HEK293 (cell line): ENCODE results near the gene PRKCD.

ENCODE experiments used
- CTCF ChIA-PET: fragments of 350-600 bp; formaldehyde crosslinking; extraction: SDS; loops from one replicate; lab custom pipeline; 2021; ENCODE audit warnings: antibody characterized with exemption; lab: Yijun Ruan, JAX
- POLR2A ChIA-PET: fragments of 300-600 bp; formaldehyde crosslinking; extraction: SDS; loops from one replicate; lab custom pipeline; 2020; ENCODE audit warnings: antibody characterized with exemption, inconsistent platforms; lab: Yijun Ruan, JAX
- H3K27ac ChIP-seq: fragments of 200-500 bp; sonication (Bioruptor generic); 2 replicates; pipeline ENCODE4 v1.5.1; 2014; ENCODE audit warnings: low read depth, low read length, control low read depth, inconsistent platforms; ENCODE audit errors: extremely low read depth
- H3K36me3 ChIP-seq, 2 experiments: fragments of 200-500 bp in 1 of 2; sonication (Bioruptor generic) in 1 of 2; 1 replicate in 1 of 2; 2 replicates in 1 of 2; pipeline ENCODE4 v1.5.1; 2014 to 2017; ENCODE audit warnings: inconsistent platforms in 2 of 2, low read length in 2 of 2; ENCODE audit not compliant: control insufficient read depth in 2 of 2, insufficient read depth in 1 of 2
- H3K4me1 ChIP-seq: fragments of 200-500 bp; sonication (Bioruptor generic); 2 replicates; pipeline ENCODE4 v1.5.1; 2014; ENCODE audit warnings: mild to moderate bottlenecking, low read length, inconsistent platforms; ENCODE audit not compliant: control insufficient read depth, insufficient read depth
- H3K4me3 ChIP-seq: 2 replicates; pipeline ENCODE4 v1.5.1; 2011; ENCODE audit warnings: low read depth, mild to moderate bottlenecking, control low read depth, low read length, moderate library complexity
- H3K9me3 ChIP-seq: fragments of 200-500 bp; sonication (Bioruptor generic); 2 replicates; pipeline ENCODE4 v1.5.1; 2014; ENCODE audit warnings: low read depth, low read length, inconsistent platforms; ENCODE audit not compliant: control insufficient read depth, insufficient read depth
- EGR2 ChIP-seq: fragments of 450-650 bp; formaldehyde crosslinking; IDR thresholded peaks from 2 replicates; pipeline ENCODE4 v1.5.1; 2016; ENCODE audit warnings: low read depth, missing biosample characterization, missing genetic modification characterization
- FEZF1 ChIP-seq: fragments of 450-650 bp; formaldehyde crosslinking; IDR thresholded peaks from 2 replicates; pipeline ENCODE4 v1.5.1; 2016; ENCODE audit warnings: missing biosample characterization, missing genetic modification characterization
- WT1 ChIP-seq: fragments of 450-650 bp; formaldehyde crosslinking; IDR thresholded peaks from 2 replicates; pipeline ENCODE4 v1.5.1; 2016; ENCODE audit warnings: missing biosample characterization, missing genetic modification characterization
- ZEB2 ChIP-seq: fragments of 450-650 bp; formaldehyde crosslinking; IDR thresholded peaks from 2 replicates; pipeline ENCODE4 v1.5.1; 2016; ENCODE audit warnings: missing biosample characterization, missing genetic modification characterization
- ZFHX2 ChIP-seq: fragments of 450-650 bp; formaldehyde crosslinking; conservative IDR thresholded peaks from 2 replicates; pipeline ENCODE4 v1.5.1; 2016; ENCODE audit warnings: missing biosample characterization, missing genetic modification characterization
- ZFP37 ChIP-seq: fragments of 450-650 bp; formaldehyde crosslinking; IDR thresholded peaks from 2 replicates; pipeline ENCODE4 v1.5.1; 2016; ENCODE audit warnings: missing biosample characterization, missing genetic modification characterization
- ZFP69B ChIP-seq: fragments of 450-650 bp; formaldehyde crosslinking; IDR thresholded peaks from 2 replicates; pipeline ENCODE4 v1.5.1; 2016; ENCODE audit warnings: missing biosample characterization, missing genetic modification characterization
- ZNF175 ChIP-seq: fragments of 450-650 bp; formaldehyde crosslinking; IDR thresholded peaks from 2 replicates; pipeline ENCODE4 v1.5.1; 2016; ENCODE audit warnings: missing biosample characterization, missing genetic modification characterization
- ZNF202 ChIP-seq: fragments of 450-650 bp; formaldehyde crosslinking; IDR thresholded peaks from 2 replicates; pipeline ENCODE4 v1.5.1; 2016; ENCODE audit warnings: missing biosample characterization, missing genetic modification characterization, borderline replicate concordance
- ZNF223 ChIP-seq: fragments of 450-650 bp; formaldehyde crosslinking; IDR thresholded peaks from 2 replicates; pipeline ENCODE4 v1.5.1; 2016; ENCODE audit warnings: missing biosample characterization, missing genetic modification characterization
- ZNF311 ChIP-seq: fragments of 450-650 bp; formaldehyde crosslinking; IDR thresholded peaks from 2 replicates; pipeline ENCODE4 v1.5.1; 2017; ENCODE audit warnings: missing biosample characterization, missing genetic modification characterization, borderline replicate concordance
- ZNF341 ChIP-seq: fragments of 450-650 bp; formaldehyde crosslinking; IDR thresholded peaks from 2 replicates; pipeline ENCODE4; 2016; ENCODE audit warnings: low read depth, missing biosample characterization, missing genetic modification characterization
- ZNF404 ChIP-seq: fragments of 450-650 bp; formaldehyde crosslinking; IDR thresholded peaks from 2 replicates; pipeline ENCODE4 v1.5.1; 2017; ENCODE audit warnings: missing biosample characterization, missing genetic modification characterization
- ZNF530 ChIP-seq: fragments of 450-650 bp; formaldehyde crosslinking; IDR thresholded peaks from 2 replicates; pipeline ENCODE4 v1.5.1; 2016; ENCODE audit warnings: low read depth, missing biosample characterization, missing genetic modification characterization
- ZNF549 ChIP-seq: fragments of 450-650 bp; IDR thresholded peaks from 2 replicates; pipeline ENCODE4 v1.5.1; 2018; ENCODE audit warnings: missing biosample characterization, missing genetic modification characterization, mild to moderate bottlenecking, inconsistent platforms, moderate library complexity
- ZNF670 ChIP-seq: fragments of 450-650 bp; formaldehyde crosslinking; IDR thresholded peaks from 2 replicates; pipeline ENCODE4 v1.5.1; 2016; ENCODE audit warnings: missing biosample characterization, missing genetic modification characterization, low read depth
- ZNF707 ChIP-seq: fragments of 450-650 bp; formaldehyde crosslinking; IDR thresholded peaks from 2 replicates; pipeline ENCODE4 v1.5.1; 2016; ENCODE audit warnings: missing biosample characterization, missing genetic modification characterization
- ZSCAN30 ChIP-seq: fragments of 450-650 bp; IDR thresholded peaks from 2 replicates; pipeline ENCODE4 v1.5.1; 2018; ENCODE audit warnings: missing biosample characterization, mild to moderate bottlenecking, missing genetic modification characterization, moderate library complexity
- TF ChIP-seq, protein P1 (sequence below): fragments of 450-650 bp; formaldehyde crosslinking; IDR thresholded peaks from 2 replicates; pipeline ENCODE4 v1.5.1; 2016; ENCODE audit warnings: missing biosample characterization, missing genetic modification characterization, borderline replicate concordance
- TF ChIP-seq, protein P2 (sequence below): fragments of 450-650 bp; formaldehyde crosslinking; IDR thresholded peaks from 2 replicates; pipeline ENCODE4 v1.5.1; 2016; ENCODE audit warnings: missing biosample characterization, missing genetic modification characterization
- TF ChIP-seq, protein P3 (sequence below): fragments of 450-650 bp; formaldehyde crosslinking; IDR thresholded peaks from 2 replicates; pipeline ENCODE4 v1.5.1; 2016; ENCODE audit warnings: missing biosample characterization, missing genetic modification characterization

PRKCD gene

DNA sequence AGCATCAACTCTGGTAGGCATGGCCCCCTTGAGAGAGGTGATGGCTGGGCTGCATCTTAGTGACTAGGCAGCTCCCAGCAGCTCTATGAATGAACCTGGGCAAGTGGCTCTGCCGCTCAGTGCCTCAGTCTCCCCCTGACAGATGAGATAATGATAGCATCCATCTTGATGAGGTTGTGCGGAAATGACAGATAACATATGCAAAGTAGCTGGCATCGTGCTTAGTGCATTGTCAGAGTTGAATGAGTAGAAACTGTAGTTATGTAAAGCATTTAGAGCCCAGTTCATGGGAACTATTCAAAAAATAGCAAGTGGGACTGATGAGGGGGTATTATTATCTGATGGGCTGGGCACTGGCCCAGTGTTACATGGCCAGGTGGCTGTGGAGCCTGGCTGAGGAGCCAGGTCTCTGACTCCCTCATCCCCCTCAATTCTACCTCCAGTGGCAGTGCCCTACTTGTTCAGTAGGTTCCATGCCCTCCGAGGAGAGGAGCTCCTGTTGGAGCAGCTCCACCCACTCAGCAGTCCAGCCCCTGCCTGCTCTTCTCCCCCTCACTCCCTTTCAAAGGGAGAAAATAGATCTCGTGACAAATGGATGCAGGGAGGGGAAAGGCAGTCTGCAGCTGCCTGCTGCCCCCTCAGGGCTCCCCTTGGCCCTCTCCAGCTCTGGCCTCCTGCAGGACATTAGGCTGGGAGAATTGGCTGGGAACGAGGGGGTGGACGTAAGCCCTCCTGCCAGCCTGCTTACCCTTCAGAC lies 6.6 kb downstream of the PRKCD start:
- H3K36me3 ChIP-seq = peaks cover 0 to 16% of the 10 kb centered on the region in 2 experiments; a peak in 2 of 3 replicates
- ChIA-PET CTCF (interaction anchor here (0.7 to 0.9 kb wide), 3 partner anchors 29 to 966 kb away, joined by 3 to 4 read pairs (median 3); no protein-coding TSS in a partner anchor), POLR2A (no interaction called here)
- no peak overlapping the region for H3K27ac ChIP-seq
- no peaks in the 10 kb centered on the region for H3K9me3 ChIP-seq
- no peaks in the 10 kb centered on the region for H3K4me1 ChIP-seq
- TF ChIP-seq ZFHX2 (tag by site-specific recombination) (peak; percentile 48; the same call in 1 of the 2 replicates), EGR2 (tag by site-specific recombination) (peak; percentile 63), ZNF202 (tag by site-specific recombination) (no peak)
- no peak overlapping the region for H3K4me3 ChIP-seq

DNA sequence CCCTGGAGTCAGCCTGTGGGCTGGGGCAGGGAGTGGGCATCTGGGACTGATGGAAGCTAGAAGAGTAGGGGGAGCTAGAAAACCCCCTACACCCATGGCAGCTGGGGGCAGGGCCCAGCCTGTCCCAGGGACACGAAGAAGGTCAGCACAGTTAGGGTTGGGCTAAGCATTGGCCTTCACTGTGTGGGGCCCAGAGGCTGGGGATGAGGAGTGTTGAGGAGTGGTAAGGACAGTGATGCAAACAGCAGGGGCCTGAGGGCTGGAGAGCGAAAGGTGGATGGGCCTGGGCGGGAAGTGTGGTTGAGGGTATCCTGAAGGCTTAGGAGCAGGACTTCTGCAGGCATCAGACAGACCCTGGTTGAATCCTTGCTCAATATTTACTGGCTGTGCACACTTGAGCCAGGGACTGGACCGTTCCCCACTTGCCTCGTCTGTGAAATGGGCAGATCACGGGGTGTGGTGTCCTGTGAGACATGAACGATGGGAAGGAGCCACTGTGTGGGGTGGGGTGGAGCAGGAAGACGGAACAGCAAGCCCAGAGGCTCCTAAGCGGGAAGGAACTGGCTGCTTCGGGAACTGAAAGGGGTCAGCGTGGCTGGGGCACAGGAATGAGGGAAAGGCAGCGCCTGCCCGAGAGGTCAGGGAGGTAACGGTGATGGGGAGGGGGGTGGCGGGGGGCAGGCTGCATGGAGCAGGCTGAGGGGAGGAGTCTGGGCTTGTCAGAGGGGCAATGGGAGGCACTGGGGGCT lies 7.3 kb downstream of the PRKCD start:
- Histone ChIP-seq H3K4me1 (no peaks in the 10 kb centered on the region), H3K9me3 (no peaks in the 10 kb centered on the region), H3K4me3 (no peak overlapping the region), H3K36me3 (peaks cover 0 to 16% of the 10 kb centered on the region in 2 experiments; a peak in 2 of 3 replicates), H3K27ac (no peak overlapping the region)
- ChIA-PET POLR2A (no interaction called here), CTCF (interaction anchor here (0.7 to 0.8 kb wide), 2 partner anchors 34 to 967 kb away, joined by 3 to 4 read pairs; no protein-coding TSS in a partner anchor)
- TF ChIP-seq ZNF223 (tag by site-specific recombination) (no peak), ZNF341 (tag by site-specific recombination) (peak; percentile 37; the same call in 1 of the 2 replicates), ZSCAN30 (tag by site-specific recombination) (no peak), ZNF707 (tag by site-specific recombination) (no peak)

DNA sequence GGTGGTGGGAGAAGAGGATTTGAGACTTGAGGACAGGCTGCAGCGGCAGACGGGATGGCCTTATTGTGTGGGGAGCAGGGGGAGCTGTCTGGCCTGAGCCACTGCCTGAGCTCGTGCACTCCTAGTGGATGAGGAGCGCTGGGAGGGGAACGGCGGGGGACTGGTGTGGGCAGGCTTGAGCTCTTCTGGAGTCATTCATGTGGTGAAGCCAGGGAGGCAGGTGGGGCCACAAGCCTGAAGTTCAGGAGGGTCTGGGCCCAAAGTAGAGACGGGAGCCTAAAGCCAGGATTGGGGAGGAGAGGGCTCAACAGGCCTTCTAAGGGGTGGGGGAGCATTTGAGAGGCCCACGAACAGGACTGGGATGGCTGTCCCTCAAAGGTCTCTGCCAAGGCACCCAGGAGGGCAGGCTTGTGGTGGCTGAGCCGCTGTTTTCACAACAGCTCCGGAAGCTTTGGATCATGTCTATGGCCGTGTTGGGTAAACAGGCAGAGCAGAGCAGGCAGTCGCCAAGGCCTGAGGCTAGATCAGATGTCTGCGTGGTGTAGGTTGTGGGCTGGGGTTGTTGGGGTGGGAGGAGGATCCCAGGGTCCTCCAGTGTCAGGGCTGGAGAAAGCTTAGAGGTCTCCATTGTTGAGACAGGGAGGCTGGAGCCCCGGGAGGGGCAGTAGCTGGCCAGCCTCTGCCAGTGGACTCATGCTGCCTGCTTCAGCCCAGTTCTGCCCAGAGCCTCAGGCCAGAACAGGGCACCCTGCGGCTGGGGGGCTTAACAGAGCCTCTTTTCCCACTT lies 8.2 kb downstream of the PRKCD start:
- Histone ChIP-seq H3K4me3 (no peak overlapping the region), H3K4me1 (no peaks in the 10 kb centered on the region), H3K27ac (no peak overlapping the region), H3K36me3 (peaks cover 0 to 20% of the 10 kb centered on the region in 2 experiments; a peak in 2 of 3 replicates), H3K9me3 (no peaks in the 10 kb centered on the region)
- CTCF ChIA-PET = interaction anchor here (0.7 to 1.7 kb wide), 2 partner anchors 21 to 55 kb away, joined by 4 read pairs; no protein-coding TSS in a partner anchor
- POLR2A ChIA-PET = interaction anchor here (0.8 kb wide), 1 partner anchor 52 kb away, joined by 3 read pairs; no protein-coding TSS in a partner anchor
- TF ChIP-seq ZFP37 (tag by site-specific recombination) = no peak
- TF ChIP-seq, protein P1, sequence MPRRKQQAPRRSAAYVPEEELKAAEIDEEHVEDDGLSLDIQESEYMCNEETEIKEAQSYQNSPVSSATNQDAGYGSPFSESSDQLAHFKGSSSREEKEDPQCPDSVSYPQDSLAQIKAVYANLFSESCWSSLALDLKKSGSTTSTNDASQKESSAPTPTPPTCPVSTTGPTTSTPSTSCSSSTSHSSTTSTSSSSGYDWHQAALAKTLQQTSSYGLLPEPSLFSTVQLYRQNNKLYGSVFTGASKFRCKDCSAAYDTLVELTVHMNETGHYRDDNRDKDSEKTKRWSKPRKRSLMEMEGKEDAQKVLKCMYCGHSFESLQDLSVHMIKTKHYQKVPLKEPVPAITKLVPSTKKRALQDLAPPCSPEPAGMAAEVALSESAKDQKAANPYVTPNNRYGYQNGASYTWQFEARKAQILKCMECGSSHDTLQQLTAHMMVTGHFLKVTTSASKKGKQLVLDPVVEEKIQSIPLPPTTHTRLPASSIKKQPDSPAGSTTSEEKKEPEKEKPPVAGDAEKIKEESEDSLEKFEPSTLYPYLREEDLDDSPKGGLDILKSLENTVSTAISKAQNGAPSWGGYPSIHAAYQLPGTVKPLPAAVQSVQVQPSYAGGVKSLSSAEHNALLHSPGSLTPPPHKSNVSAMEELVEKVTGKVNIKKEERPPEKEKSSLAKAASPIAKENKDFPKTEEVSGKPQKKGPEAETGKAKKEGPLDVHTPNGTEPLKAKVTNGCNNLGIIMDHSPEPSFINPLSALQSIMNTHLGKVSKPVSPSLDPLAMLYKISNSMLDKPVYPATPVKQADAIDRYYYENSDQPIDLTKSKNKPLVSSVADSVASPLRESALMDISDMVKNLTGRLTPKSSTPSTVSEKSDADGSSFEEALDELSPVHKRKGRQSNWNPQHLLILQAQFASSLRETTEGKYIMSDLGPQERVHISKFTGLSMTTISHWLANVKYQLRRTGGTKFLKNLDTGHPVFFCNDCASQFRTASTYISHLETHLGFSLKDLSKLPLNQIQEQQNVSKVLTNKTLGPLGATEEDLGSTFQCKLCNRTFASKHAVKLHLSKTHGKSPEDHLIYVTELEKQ (tag by site-specific recombination) = no peak
- no peak for TF ChIP-seq ZNF404
- TF ChIP-seq, protein P2, sequence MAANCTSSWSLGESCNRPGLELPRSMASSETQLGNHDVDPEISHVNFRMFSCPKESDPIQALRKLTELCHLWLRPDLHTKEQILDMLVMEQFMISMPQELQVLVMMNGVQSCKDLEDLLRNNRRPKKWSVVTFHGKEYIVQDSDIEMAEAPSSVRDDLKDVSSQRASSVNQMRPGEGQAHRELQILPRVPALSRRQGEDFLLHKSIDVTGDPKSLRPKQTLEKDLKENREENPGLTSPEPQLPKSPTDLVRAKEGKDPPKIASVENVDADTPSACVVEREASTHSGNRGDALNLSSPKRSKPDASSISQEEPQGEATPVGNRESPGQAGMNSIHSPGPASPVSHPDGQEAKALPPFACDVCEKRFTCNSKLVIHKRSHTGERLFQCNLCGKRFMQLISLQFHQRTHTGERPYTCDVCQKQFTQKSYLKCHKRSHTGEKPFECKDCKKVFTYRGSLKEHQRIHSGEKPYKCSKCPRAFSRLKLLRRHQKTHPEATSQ (tag by site-specific recombination) = no peak
- no peak for TF ChIP-seq ZEB2 (tag by site-specific recombination)
- no peak for TF ChIP-seq FEZF1
- no peak for TF ChIP-seq WT1 (tag by site-specific recombination)
- no peak for TF ChIP-seq ZNF530 (tag by site-specific recombination)
- no peak for TF ChIP-seq ZNF670 (tag by site-specific recombination)
- TF ChIP-seq ZNF311 (tag by site-specific recombination) = no peak
- TF ChIP-seq, protein P3, sequence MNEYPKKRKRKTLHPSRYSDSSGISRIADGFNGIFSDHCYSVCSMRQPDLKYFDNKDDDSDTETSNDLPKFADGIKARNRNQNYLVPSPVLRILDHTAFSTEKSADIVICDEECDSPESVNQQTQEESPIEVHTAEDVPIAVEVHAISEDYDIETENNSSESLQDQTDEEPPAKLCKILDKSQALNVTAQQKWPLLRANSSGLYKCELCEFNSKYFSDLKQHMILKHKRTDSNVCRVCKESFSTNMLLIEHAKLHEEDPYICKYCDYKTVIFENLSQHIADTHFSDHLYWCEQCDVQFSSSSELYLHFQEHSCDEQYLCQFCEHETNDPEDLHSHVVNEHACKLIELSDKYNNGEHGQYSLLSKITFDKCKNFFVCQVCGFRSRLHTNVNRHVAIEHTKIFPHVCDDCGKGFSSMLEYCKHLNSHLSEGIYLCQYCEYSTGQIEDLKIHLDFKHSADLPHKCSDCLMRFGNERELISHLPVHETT = no peak
- 0 out of 2 replicates have a peak, but pooled peaks have one; percentile 7 for TF ChIP-seq ZFHX2 (tag by site-specific recombination)
- no peak for TF ChIP-seq ZFP69B
- TF ChIP-seq ZNF175 (tag by site-specific recombination) = no peak
- TF ChIP-seq ZNF549 (tag by site-specific recombination) = no peak
